CD4-positive, alpha-beta T cell treated with Interleukin-4 for 1 hour (primary cell): ENCODE results near the gene GLI3.

Experiments used
- DNase-seq, 2 donors: peaks; one replicate each; pipeline ENCODE4 v3.0.0-alpha.2; 2020 to 2022

The GLI3 gene

DNA sequence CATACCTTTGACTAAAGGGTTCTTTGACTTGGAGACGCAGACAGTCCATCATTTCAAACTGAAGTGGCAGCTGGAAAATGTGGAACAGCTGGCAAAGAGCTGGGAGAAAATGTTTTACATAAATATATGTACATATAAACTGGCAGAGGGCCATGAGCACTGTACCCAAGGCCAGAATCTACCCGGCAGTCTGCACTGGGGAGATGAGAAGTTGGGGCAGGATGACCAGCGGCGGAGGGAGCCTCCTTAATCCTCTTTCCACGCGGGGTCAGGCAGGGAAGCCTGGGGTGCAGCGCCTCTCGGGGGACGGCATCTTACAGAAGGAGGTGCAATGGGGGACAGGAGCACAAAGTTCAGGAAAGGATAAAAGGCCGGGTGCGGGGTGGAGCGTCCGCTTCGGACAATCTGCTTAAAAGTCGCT, 1.3 kb downstream of the GLI3 start:
- no peak for DNase-seq

DNA sequence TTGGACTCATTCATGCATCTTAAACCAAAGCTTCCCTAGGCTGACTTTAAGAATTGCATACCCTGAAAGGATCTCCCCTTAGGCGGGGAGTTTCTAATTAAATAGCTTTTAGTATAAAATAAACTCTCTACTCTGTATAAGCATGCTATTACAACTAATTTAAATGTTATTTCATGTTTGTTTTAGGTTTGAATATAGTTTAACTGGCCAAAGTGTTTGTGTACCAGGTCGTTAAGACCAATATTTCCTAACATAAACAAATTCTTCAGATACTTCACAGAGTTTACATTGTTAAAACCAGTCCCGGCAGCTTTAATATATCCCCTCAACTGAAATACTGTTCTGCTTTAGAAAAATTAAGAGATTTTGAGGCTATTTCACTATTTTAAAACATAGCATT, 2.3 kb downstream of the GLI3 start:
- DNase-seq = no peak

DNA sequence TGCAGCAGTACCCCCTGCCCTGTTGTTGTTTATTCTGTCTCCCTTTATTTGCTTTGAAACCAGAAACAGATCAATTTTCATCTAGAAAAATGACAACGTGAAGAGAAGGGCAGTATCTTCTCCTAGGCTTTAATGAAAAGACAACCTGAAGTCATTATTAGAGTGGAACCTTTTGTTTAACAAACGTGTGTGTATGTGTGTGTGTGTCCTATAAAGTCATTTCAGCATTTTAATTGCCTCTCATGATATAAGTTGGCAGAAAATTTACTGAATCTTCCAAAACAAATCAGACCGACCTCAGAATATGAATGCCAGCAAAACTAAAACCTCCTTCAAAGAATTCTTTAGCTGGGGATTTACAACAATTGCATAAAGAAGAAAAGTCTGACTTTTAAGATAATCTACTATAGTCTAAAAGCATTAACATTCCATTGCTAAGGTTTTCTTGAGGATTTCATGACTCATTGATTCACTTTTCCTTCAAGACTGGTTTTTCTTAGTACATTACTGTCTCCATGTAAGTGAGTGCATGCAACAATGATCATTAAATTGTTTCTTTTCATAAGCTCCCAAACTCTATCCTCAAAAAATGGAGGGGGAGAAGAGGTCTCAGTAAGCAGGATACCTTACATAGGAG, 3.2 kb downstream of the GLI3 start:
- no peak for DNase-seq

DNA sequence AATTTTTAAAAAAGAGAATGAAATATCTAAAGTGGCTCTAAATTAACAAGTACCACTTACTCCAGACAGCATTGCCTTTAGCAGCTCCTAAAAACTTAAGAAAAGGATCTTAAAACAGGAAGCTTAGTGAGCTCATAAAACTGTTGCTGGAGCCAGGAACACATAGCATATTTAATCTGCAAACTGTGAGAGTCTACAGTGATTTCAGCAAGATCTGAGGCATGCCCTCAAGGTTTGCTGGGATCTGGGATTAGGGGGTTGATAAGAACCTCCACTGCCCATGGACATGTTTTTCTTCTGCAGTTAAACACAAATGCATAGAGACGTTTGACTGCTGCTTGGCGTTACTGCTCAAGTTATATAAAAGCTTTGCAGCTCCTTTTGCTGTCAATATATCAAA, 3.8 kb downstream of the GLI3 start:
- no peak for DNase-seq

DNA sequence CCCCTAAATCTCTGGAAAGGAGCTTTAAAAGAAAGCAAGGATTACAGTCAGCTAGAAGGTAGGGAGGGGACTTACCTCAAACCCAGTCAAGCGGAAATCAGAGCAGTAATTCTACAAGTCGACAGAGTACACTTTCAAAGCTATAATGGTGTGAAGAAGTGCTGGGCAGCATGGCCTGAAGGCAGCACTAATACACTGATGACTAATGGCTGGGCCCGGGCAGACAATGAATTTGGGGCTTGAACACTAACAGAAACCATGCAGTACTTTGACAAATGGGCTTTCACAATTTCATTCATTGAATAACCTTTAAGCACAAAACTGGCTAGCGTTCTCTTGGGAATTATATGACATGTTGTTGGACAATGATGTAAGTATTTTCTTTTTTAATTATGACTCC, 4.7 kb downstream of the GLI3 start:
- DNase-seq = no peak

DNA sequence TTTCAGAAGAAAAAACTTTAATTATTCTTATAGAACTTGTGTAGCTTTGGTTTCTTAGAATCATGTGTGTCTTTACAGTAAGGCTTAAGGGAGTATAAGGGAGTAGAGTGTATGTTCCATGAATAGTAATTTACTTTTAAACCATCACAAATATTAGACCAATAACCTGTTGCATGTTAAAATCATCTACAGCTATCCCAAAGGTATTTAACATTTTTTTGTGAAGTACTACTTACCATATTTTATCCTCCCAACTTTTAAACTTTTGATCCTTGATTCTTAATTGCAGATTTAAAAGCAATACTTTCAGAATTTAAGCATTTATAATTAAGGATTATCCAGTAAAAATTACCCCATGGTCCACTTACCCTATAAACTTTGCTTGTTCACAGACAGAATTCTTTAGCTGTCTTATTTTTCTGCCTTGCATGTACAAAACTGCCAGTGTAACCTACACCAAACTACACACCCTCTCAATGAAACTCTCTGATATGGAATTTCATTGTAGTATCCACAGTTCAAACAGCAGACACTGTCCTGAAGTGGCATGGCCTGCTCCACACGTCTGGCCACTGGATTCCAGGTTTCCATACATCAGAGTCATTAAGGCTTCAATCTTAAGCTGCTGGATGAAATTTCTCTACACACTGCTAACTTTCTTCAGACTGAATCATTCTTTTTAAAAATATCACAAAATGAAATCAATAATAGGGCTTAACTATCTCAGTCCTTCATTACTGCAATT, 5.8 kb downstream of the GLI3 start:
- DNase-seq = no peak

DNA sequence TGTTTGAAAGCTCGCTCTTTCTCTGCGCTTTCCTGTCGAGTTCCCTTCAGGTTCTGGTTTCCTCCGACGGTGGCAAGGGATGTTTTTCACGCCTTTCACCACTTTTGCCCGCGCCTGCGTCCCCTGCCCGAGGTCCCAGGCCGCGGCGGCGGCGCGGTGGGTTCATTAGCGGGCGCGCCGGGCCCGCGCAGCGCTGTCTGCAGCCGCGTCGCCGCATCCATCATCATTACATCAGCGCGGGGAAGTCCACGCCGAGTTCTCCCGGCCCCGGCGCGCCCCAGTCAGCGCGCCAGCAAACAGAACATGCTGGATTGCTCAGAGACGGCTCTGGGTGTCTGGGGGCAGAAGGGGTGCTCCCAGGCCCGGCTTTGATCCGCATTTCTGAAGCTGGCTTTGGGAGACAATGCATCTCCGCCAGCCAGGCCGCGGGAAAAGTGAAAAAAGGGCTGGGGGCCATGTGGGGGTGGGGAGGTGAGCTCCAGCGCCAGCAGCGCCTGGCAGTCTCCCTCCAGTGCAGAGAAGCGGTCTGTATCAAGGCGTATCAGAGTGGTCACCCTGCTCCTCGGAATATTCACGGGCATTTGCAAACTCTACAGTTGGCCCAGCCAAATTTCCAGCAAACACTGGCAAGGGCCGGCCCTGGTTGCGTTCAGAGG, 8.9 kb downstream of the GLI3 start:
- DNase-seq = no peak

DNA sequence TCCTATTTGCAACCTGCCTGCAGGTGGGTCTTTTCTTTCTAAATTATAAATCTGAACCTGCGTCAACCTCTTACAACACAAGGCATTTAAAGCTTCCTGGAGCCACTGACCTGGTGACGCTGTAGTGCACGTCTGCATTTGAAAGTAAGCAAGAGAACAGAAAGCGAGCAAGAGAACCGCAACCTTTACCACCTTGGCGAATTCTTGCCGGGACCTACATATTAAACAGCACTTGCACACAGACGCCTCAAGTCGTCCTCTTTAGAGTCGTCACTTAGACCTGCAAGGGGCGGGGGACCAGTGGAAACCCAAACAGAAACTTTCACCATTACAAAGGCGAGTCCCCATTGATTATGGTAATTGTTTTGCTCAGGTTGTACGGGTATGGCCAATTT, 9.5 kb downstream of the GLI3 start:
- peak; percentile 10 to 11 for DNase-seq

DNA sequence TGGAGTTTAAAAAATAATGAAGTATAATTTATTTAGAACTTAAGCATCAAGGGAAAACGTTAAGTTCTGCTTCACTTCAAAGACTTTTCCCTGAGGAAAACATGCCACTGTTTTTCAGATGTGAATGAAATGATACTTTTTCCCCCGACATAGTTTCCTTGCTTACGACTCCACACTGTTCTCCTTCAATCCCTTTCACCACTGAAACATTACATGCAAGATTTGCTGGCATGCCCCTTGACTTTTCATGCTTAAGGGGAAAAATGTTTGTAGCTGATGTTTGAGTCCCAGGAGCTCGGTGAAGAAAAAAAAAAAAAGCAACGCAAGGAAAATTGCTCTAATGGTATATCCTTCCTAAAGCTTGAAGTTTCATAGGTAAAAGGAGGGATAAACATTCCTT, 10.0 kb downstream of the GLI3 start:
- DNase-seq = no peak

DNA sequence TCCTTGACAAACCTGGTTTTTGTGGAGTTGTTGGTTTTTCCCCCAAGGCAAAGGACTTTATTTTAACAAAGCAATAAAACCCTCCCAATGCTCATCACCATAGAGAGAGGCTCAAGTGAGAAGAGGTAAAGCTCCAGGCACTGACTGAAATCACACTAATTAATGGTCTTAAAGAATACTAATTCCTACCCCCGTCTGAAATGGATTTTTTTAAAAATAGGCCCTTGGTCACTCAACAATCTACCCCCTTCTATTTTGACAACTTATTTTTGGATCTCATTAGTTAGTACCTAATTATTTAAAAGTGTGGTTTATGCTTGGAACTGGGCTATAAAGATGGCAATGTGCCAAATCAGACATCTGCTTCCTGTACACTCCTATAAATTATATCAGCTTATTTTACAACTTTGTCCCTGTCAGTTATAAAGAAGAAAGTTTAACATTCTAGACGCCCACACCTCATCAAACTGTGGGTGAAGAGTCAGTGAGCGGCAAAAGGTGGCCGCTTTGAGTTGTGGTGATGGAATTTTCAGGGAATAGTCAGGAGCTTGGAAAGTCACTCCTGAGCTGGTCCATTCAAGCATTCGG, 10.6 kb downstream of the GLI3 start:
- no peak for DNase-seq

DNA sequence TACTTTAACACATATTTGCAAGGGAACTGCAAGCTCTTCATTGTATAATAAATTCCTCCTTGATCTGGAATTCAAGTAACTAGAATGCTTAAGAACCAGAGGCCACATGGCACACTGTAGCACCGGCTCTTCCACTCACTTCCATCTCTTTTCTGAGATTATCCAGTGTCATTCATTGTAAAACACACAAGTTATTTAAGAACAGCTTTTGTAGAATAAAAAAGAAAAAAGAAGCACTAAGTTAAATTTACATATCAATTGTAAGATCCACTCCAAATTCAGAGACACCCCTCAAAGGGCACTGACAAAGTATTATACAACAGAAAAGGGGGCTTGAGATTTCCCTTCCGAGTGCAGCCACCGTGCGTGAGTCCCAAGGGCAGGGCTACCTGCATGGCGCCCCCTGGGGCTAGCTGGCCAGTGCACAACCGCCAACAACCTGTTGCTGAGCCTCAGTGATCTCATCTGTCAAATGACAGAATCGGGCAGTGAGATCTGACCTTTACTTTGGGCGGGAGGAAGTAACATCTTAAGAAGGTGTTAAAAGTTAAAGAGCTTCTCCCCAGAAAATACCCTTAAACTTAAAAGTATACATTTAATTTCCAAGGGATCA, 12.5 kb downstream of the GLI3 start:
- DNase-seq = no peak

DNA sequence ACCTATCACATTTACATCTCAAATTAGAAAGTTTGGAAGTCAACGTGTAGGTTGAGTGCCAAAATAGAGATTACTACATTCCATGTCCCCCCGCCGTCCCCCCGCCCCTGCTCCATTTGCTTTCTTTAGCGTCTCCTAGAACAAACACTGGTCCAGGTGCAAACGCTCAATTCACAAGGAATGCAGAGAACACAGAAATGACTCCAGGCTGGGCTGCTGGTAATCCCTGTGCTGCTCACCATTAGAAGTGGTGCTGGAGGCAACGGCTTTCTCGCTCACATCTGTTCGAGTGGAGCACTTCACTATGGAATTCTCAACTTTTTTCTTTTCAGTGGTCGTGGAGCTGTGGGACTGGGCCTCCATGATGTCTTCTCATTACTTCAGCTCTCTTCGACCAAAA, 14.1 kb downstream of the GLI3 start:
- DNase-seq = no peak

DNA sequence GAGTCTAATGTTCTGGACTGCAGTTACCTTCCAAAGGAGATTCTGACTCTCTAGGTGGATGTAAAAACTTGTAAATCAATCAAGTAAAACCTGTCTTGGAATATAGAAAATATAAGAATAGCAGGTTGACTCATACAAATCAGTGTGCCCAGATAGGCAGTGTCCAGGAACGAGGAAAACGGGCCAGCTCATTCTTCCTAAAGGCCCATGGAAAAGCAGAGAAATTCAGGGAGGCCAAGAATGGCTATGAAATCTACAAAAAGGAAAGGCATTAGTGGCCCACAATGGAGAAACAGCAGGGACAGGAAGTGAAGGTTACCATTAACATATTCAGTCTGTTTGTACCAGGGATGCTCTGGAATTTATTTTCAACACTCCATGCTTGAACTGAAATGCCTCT, 14.9 kb downstream of the GLI3 start:
- DNase-seq = no peak

DNA sequence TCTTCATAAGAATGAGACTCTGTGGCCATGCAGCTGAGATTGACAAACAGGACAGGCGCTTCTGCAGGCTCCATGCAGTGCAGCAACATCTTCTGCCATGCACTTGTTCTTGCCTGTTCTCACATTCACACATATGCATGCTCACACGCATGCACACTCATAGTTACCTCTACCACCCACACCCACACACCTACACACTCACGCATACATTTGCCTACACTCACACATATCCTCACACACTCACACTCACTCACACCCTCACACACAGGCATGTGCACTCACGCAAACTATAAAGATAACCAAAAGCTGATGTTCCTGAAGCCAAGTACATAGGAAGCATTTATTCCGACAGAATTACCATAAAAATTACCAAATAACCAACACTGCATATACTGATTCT, 15.7 kb downstream of the GLI3 start:
- DNase-seq = no peak

DNA sequence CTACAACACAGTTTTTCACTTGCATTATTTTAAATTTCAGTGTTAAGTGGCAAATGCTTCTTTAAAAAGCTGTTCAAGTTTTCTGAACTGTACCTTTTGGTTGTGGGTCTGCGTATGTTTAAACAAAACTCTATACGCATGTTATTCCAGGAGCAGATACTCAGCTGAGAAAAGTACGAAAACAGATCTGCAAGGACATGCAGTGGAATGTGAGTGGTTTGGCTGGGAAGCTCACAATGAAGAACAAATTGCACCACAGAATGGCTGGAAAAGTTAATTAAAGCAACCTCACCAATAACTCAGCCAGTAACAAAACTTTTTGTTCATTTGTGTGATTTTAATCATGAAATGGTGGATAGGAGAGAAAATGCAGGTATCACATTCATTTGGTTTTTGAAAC, 17.6 kb downstream of the GLI3 start:
- DNase-seq = no peak

DNA sequence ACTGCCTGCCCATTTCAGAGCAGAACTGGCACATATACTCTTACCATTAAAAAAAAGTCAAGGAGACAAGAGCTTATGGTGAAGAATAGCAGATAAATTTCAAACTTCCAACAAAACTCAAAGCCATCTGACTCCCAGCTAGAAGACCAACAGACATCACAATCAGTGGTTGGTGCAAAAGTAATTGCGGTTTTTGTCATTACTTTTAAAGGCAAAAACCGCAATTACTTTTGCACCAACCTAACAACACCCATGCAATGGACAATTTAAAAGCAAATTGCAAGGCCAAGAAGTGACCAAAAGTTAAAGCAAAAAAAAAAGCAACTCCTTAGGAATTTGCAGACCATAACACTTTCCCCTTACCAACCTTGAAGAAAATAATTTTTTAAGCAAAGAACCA, 18.8 kb downstream of the GLI3 start:
- no peak for DNase-seq

DNA sequence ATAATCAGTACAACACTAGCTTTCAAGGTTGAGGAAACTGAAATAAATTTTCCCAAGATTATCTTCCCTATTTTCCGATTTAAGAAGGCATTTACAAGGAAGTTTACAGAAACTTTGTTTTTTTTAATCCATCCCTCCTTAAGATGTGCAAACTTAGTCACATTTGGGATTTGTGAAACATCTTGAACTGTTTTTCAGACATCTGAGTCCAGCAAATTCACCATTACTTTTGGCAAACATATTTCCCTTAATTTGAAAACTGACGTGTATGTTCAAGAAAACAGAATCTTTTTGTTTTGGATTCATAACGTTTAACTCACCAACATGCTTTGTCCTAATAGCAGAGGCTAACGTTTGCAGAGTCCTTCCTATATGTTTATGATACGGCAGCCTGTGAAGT, 19.5 kb downstream of the GLI3 start:
- DNase-seq = no peak

DNA sequence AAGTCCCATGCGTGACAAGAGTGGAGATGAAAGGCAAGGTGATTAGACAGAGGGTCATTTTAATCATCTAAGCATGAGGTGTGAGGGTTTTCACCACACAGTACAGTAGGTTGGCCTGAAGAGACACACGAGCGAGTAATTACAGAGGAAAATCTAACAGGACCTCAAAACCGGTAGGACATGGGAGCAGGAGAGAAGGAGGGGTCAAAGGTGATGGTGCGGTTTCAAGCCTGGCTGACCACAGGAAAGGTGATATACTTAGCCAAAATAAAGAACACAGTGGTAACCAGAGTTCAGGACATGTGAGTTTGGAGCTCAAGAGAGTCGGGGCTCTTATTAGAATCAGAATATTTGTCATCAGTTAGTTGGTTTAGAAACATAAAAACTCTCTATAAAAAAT, 20.0 kb downstream of the GLI3 start:
- DNase-seq = no peak

DNA sequence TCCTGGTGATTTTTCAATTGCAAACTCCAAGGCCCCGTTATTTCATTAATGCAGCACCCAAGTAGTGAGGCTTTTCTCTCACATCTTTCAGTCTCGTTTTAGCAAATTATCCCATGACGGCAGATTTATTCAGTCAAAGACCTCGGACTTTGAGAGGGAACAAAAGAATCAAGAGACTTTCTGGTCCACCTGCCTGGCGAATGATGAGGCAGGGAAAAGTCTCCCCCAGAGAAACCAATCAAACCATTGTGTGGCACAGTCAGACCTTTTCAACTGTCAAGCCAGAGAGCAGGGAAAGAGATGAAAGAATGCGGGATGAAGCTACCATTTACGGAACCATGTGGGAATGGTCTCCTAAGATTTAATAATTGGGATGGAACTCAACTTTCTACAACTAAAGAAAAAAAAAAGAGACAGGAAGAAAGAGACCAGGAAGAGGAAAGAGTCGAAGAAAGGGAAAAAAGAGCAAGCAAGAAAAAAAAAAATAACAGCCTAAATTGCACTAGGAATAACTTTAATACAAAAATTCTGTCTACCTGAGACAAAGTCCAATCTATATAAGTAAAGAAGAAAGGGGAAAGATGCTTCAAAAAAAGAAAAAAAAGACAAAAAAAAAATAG, 22.8 kb downstream of the GLI3 start:
- no peak for DNase-seq

DNA sequence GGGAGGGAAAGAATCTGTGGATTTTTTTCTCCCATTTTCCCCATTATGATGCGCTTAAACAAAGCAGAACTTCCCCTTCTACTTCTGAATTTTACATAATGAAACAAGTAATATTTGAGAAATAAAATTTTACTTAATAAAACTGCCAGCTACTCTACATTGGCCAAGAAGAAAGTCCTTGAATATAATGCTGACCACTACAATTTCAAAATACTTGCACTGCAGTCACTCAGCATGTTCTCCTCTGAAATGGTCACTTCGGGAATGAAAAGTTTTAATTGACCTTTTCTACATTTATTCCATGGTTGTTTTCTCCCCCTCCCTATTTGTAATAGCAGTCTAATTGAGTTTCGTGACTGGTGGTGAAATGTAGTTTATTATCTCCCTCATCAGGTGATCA, 23.9 kb downstream of the GLI3 start:
- DNase-seq = no peak

DNA sequence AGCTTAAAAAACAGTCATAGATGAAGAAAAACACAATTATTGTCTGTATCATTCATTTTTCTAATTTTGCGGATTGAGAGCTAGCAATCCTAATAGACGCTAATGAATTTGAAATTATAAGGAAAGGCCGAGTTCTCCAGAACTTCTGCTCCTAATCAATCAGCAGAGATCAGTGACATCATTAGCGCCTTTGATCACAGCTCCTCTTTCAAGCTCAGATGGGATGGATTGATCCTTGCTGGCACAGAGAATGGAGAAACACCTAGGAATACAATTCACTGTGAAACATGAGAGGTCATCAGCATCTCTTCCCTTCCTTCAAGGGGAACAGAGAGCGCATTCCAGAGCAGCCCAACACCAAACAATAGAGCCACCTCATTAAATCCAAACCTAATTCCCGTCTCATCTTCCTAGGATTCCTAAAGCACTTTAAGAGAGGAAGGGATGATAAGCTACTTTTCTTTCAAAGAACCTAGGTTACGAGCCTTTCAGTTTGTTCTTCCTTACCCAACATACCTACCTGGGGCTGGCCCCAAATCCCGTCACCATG, 24.4 kb downstream of the GLI3 start:
- no peak for DNase-seq

DNA sequence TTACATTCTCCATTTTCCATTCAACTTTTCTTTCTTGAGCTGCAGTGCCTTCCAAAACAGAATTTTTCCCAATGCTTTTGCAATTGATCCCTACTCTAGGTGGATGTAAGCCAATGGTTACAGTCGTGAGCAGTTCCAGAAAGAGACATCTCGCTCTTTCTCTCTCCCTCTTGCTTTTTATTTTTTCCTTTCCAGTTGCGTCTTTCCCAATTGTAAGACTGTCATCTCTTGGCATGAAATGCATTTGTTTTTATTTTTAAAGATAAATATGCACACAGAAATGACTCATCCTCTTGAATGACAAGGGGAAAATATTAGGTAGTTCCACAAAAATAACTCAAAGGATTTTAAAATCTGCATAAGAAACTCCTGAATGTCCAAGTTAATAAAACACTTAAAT, 25.1 kb downstream of the GLI3 start:
- no peak for DNase-seq

DNA sequence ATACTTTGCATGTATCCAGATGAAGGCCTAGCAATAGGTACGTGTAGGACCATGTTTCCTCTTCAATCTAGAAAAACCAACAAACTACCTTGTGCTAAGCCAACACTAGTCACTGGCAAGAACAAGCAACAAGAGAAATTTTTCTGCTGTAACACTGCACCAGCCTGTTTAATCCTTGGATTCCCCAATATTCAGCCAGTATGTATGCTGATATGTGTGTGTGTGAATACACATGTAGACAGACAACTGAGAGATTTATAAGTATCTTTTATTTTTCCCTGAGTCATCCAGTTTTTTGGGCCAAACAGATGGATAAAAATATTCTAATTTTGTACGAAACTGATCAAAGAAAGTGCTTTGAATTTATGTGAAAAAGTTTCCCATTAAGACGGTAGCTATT, 26.2 kb downstream of the GLI3 start:
- no peak for DNase-seq
